Measurements from ENCODE around the gene DNA2. TPM values are rescaled to one million over a fixed set of nuclear protein-coding genes. Genes with fewer than 3 reads are reported as not detected.

Gene DNA2
- total RNA-seq, 1 donor from 2014 or later: 4.4 TPM

- DNase-seq (ENCODE audit: low spot score): no peak
Observed at GRCh38 chr10:68364101-68364886, 107.5 kb downstream of the DNA2 start.

Other genes with a start within 250 kb of the DNA2 start
- gene ATOH7, start 239.9 kb downstream of the DNA2 start, total RNA-seq: not detected
- gene HNRNPH3, start 139.9 kb downstream of the DNA2 start, total RNA-seq: 103 TPM
- gene PBLD, start 139.0 kb downstream of the DNA2 start, total RNA-seq: 13.9 TPM
- 43.6 TPM for gene RUFY2, start 64.7 kb downstream of the DNA2 start, total RNA-seq
- 36.8 TPM for gene SLC25A16, start 55.5 kb upstream of the DNA2 start, total RNA-seq
- gene TET1, start 88.4 kb upstream of the DNA2 start, total RNA-seq: 4.8 TPM
- 81.2 TPM for gene CCAR1, start 249.3 kb upstream of the DNA2 start, total RNA-seq

All from ureter (tissue), 1 donor.